AG09309 (cell line): Measurements from ENCODE around the gene FAM184A.
"Not testable (repeated sequence)": the region's sequence is repeated elsewhere in the genome, so short reads cannot be mapped to it uniquely, and the experiment has no call there.

ENCODE experiments used
- DNase-seq: peaks from one replicate; pipeline ENCODE4 v3.0.0-alpha.2; 2010; ENCODE audit warnings: low read depth
- H3K4me3 ChIP-seq: 2 replicates; pipeline ENCODE4 v1.5.1; 2011; ENCODE audit warnings: mild to moderate bottlenecking, low read depth, low read length, moderate library complexity; ENCODE audit not compliant: control insufficient read depth
- CTCF ChIP-seq: IDR thresholded peaks from 2 replicates; pipeline ENCODE4 v1.5.1; 2011; ENCODE audit warnings: mild to moderate bottlenecking, low read depth, low read length, inconsistent platforms; ENCODE audit not compliant: insufficient read depth, control insufficient read depth; ENCODE audit errors: missing control alignments

The FAM184A gene

GRCh38 chr6:119006974-119007373 lies 71.5 kb downstream of the FAM184A start:
- no peak for DNase-seq
- no peak for TF ChIP-seq CTCF
- no peak overlapping the region for H3K4me3 ChIP-seq

DNA sequence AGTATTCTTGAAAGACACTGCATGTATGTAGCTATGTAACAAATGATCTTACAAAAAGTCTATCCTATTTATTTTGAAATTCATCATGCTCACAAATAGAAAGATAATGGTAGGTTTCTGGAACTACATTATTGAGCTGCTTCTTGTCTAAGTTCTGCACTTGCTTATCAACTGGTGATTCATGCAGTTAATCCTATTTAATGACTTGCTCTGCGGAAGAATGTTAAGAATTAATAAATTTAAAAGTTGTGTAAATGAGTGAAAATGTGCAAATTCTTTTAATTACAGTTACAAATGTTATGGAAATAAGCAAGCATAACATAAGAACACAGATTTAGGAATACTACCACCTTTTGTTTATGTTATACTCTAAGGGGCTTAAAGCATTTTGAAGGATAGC lies 76.4 kb downstream of the FAM184A start:
- no peak overlapping the region for H3K4me3 ChIP-seq
- no peak for TF ChIP-seq CTCF
- no peak for DNase-seq

GRCh38 chr6:118999494-119000040 lies 78.9 kb downstream of the FAM184A start:
- DNase-seq, result no peak
- TF ChIP-seq CTCF, result no peak
- H3K4me3 ChIP-seq, result no peak overlapping the region

DNA sequence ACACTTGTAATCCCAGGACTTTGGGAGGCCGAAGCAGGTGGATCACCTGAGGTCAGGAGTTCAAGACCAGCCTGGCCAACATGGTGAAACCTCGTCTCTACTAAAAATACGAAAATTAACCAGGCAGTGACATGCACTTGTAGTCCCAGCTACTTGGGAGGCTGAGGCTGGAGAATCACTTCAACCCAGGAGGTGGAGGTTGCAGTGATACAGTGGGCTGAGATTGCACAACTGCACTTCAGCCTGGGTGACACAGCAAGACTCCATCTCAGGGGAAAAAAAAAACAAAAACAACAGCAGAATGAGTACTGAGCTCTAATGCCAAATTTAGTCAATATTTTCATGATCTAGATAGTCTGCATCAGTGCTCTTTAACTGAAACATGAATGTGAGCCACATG lies 81.0 kb downstream of the FAM184A start:
- H3K4me3 ChIP-seq, DNase-seq: not testable (repeated sequence)

DNA sequence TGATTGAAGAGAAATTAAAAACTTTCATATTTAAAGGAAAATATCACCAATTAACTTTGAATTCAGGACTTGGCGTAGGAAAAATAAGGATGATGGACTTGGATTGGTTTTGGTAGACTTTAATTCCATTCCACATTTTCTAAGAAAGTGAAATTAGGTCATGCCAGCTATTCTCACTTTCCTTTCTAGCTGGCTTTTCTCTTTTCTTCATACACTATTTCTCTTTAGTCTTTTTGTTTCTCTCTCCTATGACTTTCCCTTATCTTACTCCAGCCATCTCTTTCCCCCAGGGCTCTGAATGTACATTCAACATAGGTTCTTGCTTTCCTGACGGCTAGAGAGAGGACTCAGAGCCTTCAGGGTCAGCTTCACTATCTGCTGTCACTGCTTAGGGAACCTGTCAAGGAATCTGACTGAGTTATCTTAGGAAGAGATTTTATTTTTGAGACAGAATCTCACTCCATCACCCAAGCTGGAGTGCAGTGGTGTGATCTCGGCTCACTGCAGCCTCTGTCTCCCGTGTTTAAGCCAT lies 82.1 kb downstream of the FAM184A start:
- no peak for TF ChIP-seq CTCF

GRCh38 chr6:118993803-118994251 lies 84.6 kb downstream of the FAM184A start:
- DNase-seq, result no peak
- H3K4me3 ChIP-seq, result no peak overlapping the region
- TF ChIP-seq CTCF, result no peak

More for the DNA sequence above, 82.1 kb downstream of the FAM184A start:
- no peak for DNase-seq
- no peak overlapping the region for H3K4me3 ChIP-seq

DNA sequence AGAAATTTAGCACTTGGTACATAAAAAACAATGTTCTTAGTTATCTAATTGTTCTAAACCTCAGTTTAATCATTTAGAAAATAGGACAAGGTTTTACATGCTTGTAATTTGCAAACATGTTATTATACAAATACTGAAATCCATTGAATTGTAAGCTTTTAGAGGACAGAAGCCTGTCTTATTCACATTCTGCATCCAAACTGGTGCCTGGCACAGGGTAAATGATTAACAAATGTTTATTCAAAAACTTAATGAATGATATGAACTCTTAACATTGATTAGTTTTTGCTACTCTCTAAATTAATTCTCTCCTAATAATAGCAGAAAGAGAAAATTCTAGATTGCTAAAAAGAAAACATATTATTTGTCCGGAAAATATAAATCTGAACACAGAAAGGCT lies 85.1 kb downstream of the FAM184A start:
- H3K4me3 ChIP-seq, result no peak overlapping the region
- TF ChIP-seq CTCF, result no peak
- no peak for DNase-seq
